HCT116 (cell line): ENCODE measurements around the gene SLC17A2. TPM values are rescaled to one million over a fixed set of nuclear protein-coding genes. Genes with fewer than 3 reads are reported as not detected.

Source experiments
- ATAC-seq: fragments of 200-7000 bp; cut with Tn5 transposase; 2 replicates; pipeline ENCODE4 v1.9.1; 2020; ENCODE audit warnings: mild to moderate bottlenecking, moderate library complexity
- BruUV-seq: library from RNA; stranded (reverse); fragments of 400-500 nt; replicated peaks from 2 replicates; lab custom pipeline; 2021; lab: Mats Ljungman, UMichigan
- CTCF ChIA-PET: fragments of 300-600 bp; sonication (Branson Sonifier 250); formaldehyde crosslinking; loops from one replicate; lab custom pipeline; 2021; ENCODE audit warnings: antibody characterized with exemption; lab: Charles Lee
- POLR2A ChIA-PET: fragments of 300-600, 350-600 bp; sonication (Branson Sonifier 250); formaldehyde crosslinking; loops from one replicate; lab custom pipeline; 2021; ENCODE audit warnings: antibody characterized with exemption; lab: Charles Lee
- RAD21 ChIA-PET, 2 experiments: fragments of 300-600 bp; sonication (Branson Sonifier 250); formaldehyde crosslinking; loops; one replicate each; lab custom pipeline; 2023; ENCODE audit warnings: low total read pairs in 2 of 2; ENCODE audit not compliant: uncharacterized antibody in 2 of 2, unreplicated experiment in 2 of 2, low non-redundant PET in 1 of 2; lab: Charles Lee
- DNase-seq: peaks from one replicate; pipeline ENCODE4 v3.0.0-alpha.2; 2010; ENCODE audit warnings: low read depth, low spot score
- H2AFZ ChIP-seq: fragments of 200-600 bp; shearing (Covaris generic), sonication (generic); 2 replicates; pipeline ENCODE4 v1.6.1; 2017; ENCODE audit warnings: low read depth, mixed run types, mixed read lengths, antibody characterized with exemption, low read length; ENCODE audit not compliant: poor library complexity, severe bottlenecking
- H3K27ac ChIP-seq: 2 replicates; pipeline ENCODE4 v1.5.1; 2012; ENCODE audit warnings: low read depth, low read length
- H3K27me3 ChIP-seq: fragments of 200-600 bp; sonication (generic); 2 replicates; pipeline ENCODE4 v1.6.1; 2016; ENCODE audit warnings: mixed run types, low read length, mixed read lengths; ENCODE audit not compliant: insufficient read depth
- H3K36me3 ChIP-seq, 2 experiments: fragments of 200-500 bp in 1 of 2; fragments of 200-600 bp in 1 of 2; sonication (Bioruptor generic) in 1 of 2; sonication (generic) in 1 of 2; 2 replicates each; pipeline versions ENCODE4 v1.5.1 to v1.6.1; 2014 to 2016; ENCODE audit warnings: low read length in 2 of 2, inconsistent platforms in 1 of 2, mixed read lengths in 1 of 2, mixed run types in 1 of 2; ENCODE audit not compliant: insufficient read depth in 2 of 2, control insufficient read depth in 1 of 2
- H3K4me1 ChIP-seq, 2 experiments: fragments of 200-600 bp in 1 of 2; sonication (generic) in 1 of 2; 2 replicates each; pipeline versions ENCODE4 v1.5.1 to v1.6.1; 2012 to 2017; ENCODE audit warnings: low read length in 2 of 2, inconsistent platforms in 1 of 2, mild to moderate bottlenecking in 1 of 2, mixed read lengths in 1 of 2, mixed run types in 1 of 2, moderate library complexity in 1 of 2; ENCODE audit not compliant: insufficient read depth in 2 of 2, control insufficient read depth in 1 of 2
- H3K4me2 ChIP-seq: fragments of 200-600 bp; sonication (generic); 2 replicates; pipeline ENCODE4 v1.6.1; 2017; ENCODE audit warnings: mixed run types, low read length, mixed read lengths
- H3K4me3 ChIP-seq, 2 experiments: fragments of 200-600 bp in 1 of 2; sonication (generic) in 1 of 2; replicated peaks in 1 of 2; 2 replicates each; pipeline ENCODE4 v1.5.1; 2011 to 2016; ENCODE audit warnings: low read length in 2 of 2, control low read depth in 1 of 2, low read depth in 1 of 2, mild to moderate bottlenecking in 1 of 2, mixed read lengths in 1 of 2, mixed run types in 1 of 2
- H3K79me2 ChIP-seq: fragments of 200-600 bp; sonication (generic); 2 replicates; pipeline ENCODE4 v1.6.1; 2017; ENCODE audit warnings: mild to moderate bottlenecking, mixed run types, low read length, moderate library complexity, mixed read lengths; ENCODE audit not compliant: insufficient read depth
- H3K9ac ChIP-seq: fragments of 200-600 bp; sonication (generic); 2 replicates; pipeline ENCODE4 v1.6.1; 2016; ENCODE audit warnings: low read length, mixed read lengths
- H3K9me2 ChIP-seq: fragments of 200-600 bp; sonication (generic), shearing (Covaris generic); 2 replicates; pipeline ENCODE4 v1.6.1; 2017; ENCODE audit warnings: mixed run types, mild to moderate bottlenecking, moderate library complexity; ENCODE audit not compliant: insufficient read depth
- H3K9me3 ChIP-seq, 2 experiments: fragments of 200-500 bp in 1 of 2; fragments of 200-600 bp in 1 of 2; sonication (Bioruptor generic) in 1 of 2; sonication (generic) in 1 of 2; 2 replicates each; pipeline ENCODE4 v1.6.1; 2014 to 2017; ENCODE audit warnings: low read length in 2 of 2, mixed read lengths in 2 of 2, inconsistent platforms in 1 of 2, low read depth in 1 of 2, mild to moderate bottlenecking in 1 of 2, mixed run types in 1 of 2, moderate library complexity in 1 of 2; ENCODE audit not compliant: control insufficient read depth in 1 of 2, insufficient read depth in 1 of 2
- H4K20me1 ChIP-seq: fragments of 200-600 bp; sonication (generic), shearing (Covaris generic); 2 replicates; pipeline ENCODE4 v1.6.1; 2017; ENCODE audit warnings: mixed run types, mild to moderate bottlenecking, moderate library complexity; ENCODE audit not compliant: insufficient read depth
- CEBPB ChIP-seq: IDR thresholded peaks from 2 replicates; pipeline ENCODE4 v1.6.1; 2012; ENCODE audit warnings: low read depth
- ELF1 ChIP-seq: IDR thresholded peaks from 2 replicates; pipeline ENCODE4 v1.6.1; 2012; ENCODE audit warnings: low read depth, borderline replicate concordance
- POLR2AphosphoS5 ChIP-seq: IDR thresholded peaks from 2 replicates; pipeline ENCODE4 v1.6.1; 2011; ENCODE audit warnings: mild to moderate bottlenecking, low read depth, low read length, moderate library complexity
- REST ChIP-seq: IDR thresholded peaks from 2 replicates; pipeline ENCODE4 v1.6.1; 2012; ENCODE audit warnings: low read depth
- intact Hi-C: fragments of 100-400 bp; cut with micrococcal nuclease; formaldehyde crosslinking; loops from 2 replicates; pipeline ENCODE4 v1.10.0; 2022
- total RNA-seq: library from RNA; stranded (reverse); gene quantifications from one replicate; pipeline ENCODE4 v1.2.1, GENCODE V29; 2021; ENCODE audit not compliant: unreplicated experiment
- TF ChIP-seq, protein P1 (sequence below): IDR thresholded peaks from 2 replicates; pipeline ENCODE4 v1.6.1; 2011; ENCODE audit warnings: mild to moderate bottlenecking, low read length, moderate library complexity; ENCODE audit not compliant: insufficient replicate concordance; ENCODE audit errors: extremely low read depth
- TF ChIP-seq, protein P2 (sequence below): IDR thresholded peaks from 2 replicates; pipeline ENCODE4 v1.6.1; 2012

SLC17A2 gene
- total RNA-seq, 1 experiment from 2014 or later = not detected

DNA sequence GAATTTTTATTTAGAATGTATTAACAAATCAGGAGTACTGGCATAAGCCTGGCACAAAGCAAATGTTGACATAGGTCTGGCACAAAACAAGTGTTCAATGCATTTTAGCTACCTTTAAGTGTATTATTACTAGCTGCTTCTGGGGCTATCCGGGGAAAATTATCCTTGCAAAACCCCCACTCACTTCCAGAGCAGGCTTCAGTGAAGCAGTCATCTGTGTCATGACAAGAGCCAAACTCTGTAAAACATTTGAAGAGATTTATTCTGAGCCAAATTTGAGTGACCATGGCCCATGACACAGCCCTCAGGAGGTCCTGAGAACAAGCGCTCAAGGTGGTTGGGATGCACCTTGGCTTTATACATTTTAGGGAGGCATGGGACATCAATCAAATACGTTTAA is 25.7 kb upstream of the SLC17A2 start:
- Histone ChIP-seq H3K27ac (no peak overlapping the region), H3K36me3 (no peaks in the 10 kb centered on the region), H3K79me2 (no peaks in the 10 kb centered on the region), H2AFZ (no peak overlapping the region), H3K9ac (no peak overlapping the region), H4K20me1 (no peaks in the 10 kb centered on the region), H3K27me3 (no peaks in the 10 kb centered on the region), H3K4me3 (no peak overlapping the region), H3K9me2 (no peaks in the 10 kb centered on the region), H3K9me3 (peaks cover 3 to 7% of the 10 kb centered on the region in 2 experiments; a peak in 2 of 4 replicates), H3K4me2 (no peak overlapping the region), H3K4me1 (peaks cover 0 to 2% of the 10 kb centered on the region in 2 experiments; a peak in 1 of 4 replicates)
- ChIA-PET CTCF (no interaction called here), RAD21 (no interaction called here), POLR2A (no interaction called here)
- intact Hi-C loops = no loop called here
- ATAC-seq (no peak), DNase-seq (no peak)
- no TSS peak for BruUV-seq
- TF ChIP-seq POLR2AphosphoS5 (no peak), ELF1 (no peak), REST (no peak), CEBPB (no peak)
- TF ChIP-seq, protein P1, sequence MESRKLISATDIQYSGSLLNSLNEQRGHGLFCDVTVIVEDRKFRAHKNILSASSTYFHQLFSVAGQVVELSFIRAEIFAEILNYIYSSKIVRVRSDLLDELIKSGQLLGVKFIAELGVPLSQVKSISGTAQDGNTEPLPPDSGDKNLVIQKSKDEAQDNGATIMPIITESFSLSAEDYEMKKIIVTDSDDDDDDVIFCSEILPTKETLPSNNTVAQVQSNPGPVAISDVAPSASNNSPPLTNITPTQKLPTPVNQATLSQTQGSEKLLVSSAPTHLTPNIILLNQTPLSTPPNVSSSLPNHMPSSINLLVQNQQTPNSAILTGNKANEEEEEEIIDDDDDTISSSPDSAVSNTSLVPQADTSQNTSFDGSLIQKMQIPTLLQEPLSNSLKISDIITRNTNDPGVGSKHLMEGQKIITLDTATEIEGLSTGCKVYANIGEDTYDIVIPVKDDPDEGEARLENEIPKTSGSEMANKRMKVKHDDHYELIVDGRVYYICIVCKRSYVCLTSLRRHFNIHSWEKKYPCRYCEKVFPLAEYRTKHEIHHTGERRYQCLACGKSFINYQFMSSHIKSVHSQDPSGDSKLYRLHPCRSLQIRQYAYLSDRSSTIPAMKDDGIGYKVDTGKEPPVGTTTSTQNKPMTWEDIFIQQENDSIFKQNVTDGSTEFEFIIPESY = no peak
- TF ChIP-seq, protein P2, sequence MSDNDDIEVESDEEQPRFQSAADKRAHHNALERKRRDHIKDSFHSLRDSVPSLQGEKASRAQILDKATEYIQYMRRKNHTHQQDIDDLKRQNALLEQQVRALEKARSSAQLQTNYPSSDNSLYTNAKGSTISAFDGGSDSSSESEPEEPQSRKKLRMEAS = no peak
